ENCODE measurements around the gene IRAK1.
A peak's percentile ranks its signal among the peaks of the same experiment; 100 is the strongest.

Gene IRAK1

DNA sequence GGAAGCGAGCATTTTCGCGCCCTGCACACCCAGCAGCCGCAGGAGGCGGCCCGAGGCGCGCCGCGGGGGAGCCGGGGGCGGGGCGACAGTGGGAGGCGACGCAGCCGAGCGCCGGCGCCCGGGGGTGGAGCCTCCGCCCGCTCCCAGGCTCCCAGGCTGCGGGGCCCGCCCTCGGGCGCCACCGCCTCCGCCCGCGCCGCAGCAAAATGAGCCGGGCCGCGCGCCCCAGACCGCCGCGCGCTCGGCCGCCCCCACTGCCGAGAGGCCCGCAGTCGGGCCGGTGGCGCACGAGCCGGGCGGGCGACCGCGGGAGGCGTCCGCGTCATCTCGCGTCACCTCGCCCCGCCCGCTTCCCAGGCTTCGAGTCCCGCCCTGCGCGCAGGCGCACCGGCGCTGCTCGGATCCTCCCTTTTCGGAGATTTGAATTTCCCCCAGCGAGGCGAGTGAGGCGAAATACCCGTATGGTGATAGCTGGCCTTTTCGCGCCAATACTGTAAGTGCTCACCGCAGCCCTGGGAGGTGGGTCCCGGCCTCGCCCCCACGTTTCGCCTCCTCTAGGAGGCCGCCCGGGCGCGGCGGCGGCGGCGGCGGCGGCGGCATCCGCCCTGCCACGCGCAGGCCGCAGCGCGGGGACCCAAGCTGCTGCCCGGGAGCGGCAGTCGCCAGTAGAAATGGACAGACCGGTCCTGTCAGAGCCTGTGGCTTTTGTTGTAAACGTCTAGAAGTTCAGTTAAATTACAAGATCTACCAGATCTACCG is 47.2 kb downstream of the IRAK1 start, which contains the start of gene TMEM187 (continued):
- TF ChIP-seq GLIS1 (tag by site-specific recombination; IDR thresholded peaks at IDR 0.05) (peak; percentile 89), ZNF629 (tag by site-specific recombination; IDR thresholded peaks at IDR 0.05) (no peak), ZNF350 (tag by site-specific recombination; IDR thresholded peaks at IDR 0.05) (no peak), ZNF670 (tag by site-specific recombination; IDR thresholded peaks at IDR 0.05; ENCODE audit: low read depth) (no peak), KLF9 (tag by site-specific recombination; IDR thresholded peaks at IDR 0.05; ENCODE audit: low read depth) (0 out of 2 replicates have a peak, but pooled peaks have one; percentile 18), KLF7 (tag by site-specific recombination; IDR thresholded peaks at IDR 0.05; ENCODE audit: borderline replicate concordance) (no peak; the same call in 1 of the 2 replicates), IKZF3 (tag by site-specific recombination; IDR thresholded peaks at IDR 0.05) (0 out of 2 replicates have a peak, but pooled peaks have one; percentile 21), BCL11A (tag by site-specific recombination; IDR thresholded peaks at IDR 0.05; ENCODE audit: low read depth) (no peak), ZNF785 (tag by site-specific recombination; IDR thresholded peaks at IDR 0.05) (no peak), MEIS1 (CRISPR knock-in tag; IDR thresholded peaks at IDR 0.05; ENCODE audit: borderline replicate concordance) (0 out of 2 replicates have a peak, but pooled peaks have one; percentile 41), SCRT1 (tag by site-specific recombination; IDR thresholded peaks at IDR 0.05; ENCODE audit: borderline replicate concordance) (no peak), SP7 (tag by site-specific recombination; IDR thresholded peaks at IDR 0.05) (0 out of 2 replicates have a peak, but pooled peaks have one; percentile 3), ZIC2 (tag by site-specific recombination; IDR thresholded peaks at IDR 0.05) (no peak), ZNF426 (tag by site-specific recombination; IDR thresholded peaks at IDR 0.05) (no peak), ZNF792 (tag by site-specific recombination; IDR thresholded peaks at IDR 0.05) (no peak), ZNF660 (tag by site-specific recombination; IDR thresholded peaks at IDR 0.05) (peak; percentile 56; the same call in 1 of the 2 replicates), ZNF174 (tag by site-specific recombination; IDR thresholded peaks at IDR 0.05) (no peak), ZNF211 (tag by site-specific recombination; IDR thresholded peaks at IDR 0.05; ENCODE audit: low read depth) (no peak), GLIS2 (tag by site-specific recombination; IDR thresholded peaks at IDR 0.05) (peak; percentile 13), ZNF510 (tag by site-specific recombination; IDR thresholded peaks at IDR 0.05; ENCODE audit: insufficient replicate concordance) (no peak), KLF10 (tag by site-specific recombination; IDR thresholded peaks at IDR 0.05) (peak; percentile 38; the same call in 1 of the 2 replicates), ZFP3 (tag by site-specific recombination; IDR thresholded peaks at IDR 0.05; ENCODE audit: low read depth) (no peak), ZNF37A (tag by site-specific recombination; IDR thresholded peaks at IDR 0.05) (peak; percentile 71), ZNF366 (tag by site-specific recombination; conservative IDR thresholded peaks at IDR 0.05) (no peak), ZFP69B (tag by site-specific recombination; IDR thresholded peaks at IDR 0.05) (peak; percentile 96), SP3 (tag by site-specific recombination; IDR thresholded peaks at IDR 0.05) (peak; percentile 42), FEZF1 (tag by site-specific recombination; IDR thresholded peaks at IDR 0.05) (peak; percentile 80), ZNF561 (tag by site-specific recombination; IDR thresholded peaks at IDR 0.05; ENCODE audit: borderline replicate concordance) (peak; percentile 64; the same call in 1 of the 2 replicates)
- TF ChIP-seq, protein P1, sequence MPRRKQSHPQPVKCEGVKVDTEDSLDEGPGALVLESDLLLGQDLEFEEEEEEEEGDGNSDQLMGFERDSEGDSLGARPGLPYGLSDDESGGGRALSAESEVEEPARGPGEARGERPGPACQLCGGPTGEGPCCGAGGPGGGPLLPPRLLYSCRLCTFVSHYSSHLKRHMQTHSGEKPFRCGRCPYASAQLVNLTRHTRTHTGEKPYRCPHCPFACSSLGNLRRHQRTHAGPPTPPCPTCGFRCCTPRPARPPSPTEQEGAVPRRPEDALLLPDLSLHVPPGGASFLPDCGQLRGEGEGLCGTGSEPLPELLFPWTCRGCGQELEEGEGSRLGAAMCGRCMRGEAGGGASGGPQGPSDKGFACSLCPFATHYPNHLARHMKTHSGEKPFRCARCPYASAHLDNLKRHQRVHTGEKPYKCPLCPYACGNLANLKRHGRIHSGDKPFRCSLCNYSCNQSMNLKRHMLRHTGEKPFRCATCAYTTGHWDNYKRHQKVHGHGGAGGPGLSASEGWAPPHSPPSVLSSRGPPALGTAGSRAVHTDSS (tag by site-specific recombination; IDR thresholded peaks at IDR 0.05): no peak
- TF ChIP-seq, protein P2, sequence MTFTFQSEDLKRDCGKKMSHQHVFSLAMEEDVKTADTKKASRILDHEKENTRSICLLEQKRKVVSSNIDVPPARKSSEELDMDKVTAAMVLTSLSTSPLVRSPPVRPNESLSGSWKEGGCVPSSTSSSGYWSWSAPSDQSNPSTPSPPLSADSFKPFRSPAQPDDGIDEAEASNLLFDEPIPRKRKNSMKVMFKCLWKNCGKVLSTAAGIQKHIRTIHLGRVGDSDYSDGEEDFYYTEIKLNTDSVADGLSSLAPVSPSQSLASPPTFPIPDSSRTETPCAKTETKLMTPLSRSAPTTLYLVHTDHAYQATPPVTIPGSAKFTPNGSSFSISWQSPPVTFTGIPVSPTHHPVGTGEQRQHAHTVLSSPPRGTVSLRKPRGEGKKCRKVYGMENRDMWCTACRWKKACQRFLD (tag by site-specific recombination; IDR thresholded peaks at IDR 0.05): no peak
- TF ChIP-seq, protein P3, sequence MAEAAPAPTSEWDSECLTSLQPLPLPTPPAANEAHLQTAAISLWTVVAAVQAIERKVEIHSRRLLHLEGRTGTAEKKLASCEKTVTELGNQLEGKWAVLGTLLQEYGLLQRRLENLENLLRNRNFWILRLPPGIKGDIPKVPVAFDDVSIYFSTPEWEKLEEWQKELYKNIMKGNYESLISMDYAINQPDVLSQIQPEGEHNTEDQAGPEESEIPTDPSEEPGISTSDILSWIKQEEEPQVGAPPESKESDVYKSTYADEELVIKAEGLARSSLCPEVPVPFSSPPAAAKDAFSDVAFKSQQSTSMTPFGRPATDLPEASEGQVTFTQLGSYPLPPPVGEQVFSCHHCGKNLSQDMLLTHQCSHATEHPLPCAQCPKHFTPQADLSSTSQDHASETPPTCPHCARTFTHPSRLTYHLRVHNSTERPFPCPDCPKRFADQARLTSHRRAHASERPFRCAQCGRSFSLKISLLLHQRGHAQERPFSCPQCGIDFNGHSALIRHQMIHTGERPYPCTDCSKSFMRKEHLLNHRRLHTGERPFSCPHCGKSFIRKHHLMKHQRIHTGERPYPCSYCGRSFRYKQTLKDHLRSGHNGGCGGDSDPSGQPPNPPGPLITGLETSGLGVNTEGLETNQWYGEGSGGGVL (tag by site-specific recombination; IDR thresholded peaks at IDR 0.05): peak; percentile 50
- TF ChIP-seq, protein P4, sequence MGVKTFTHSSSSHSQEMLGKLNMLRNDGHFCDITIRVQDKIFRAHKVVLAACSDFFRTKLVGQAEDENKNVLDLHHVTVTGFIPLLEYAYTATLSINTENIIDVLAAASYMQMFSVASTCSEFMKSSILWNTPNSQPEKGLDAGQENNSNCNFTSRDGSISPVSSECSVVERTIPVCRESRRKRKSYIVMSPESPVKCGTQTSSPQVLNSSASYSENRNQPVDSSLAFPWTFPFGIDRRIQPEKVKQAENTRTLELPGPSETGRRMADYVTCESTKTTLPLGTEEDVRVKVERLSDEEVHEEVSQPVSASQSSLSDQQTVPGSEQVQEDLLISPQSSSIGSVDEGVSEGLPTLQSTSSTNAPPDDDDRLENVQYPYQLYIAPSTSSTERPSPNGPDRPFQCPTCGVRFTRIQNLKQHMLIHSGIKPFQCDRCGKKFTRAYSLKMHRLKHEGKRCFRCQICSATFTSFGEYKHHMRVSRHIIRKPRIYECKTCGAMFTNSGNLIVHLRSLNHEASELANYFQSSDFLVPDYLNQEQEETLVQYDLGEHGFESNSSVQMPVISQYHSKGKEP (tag by site-specific recombination; IDR thresholded peaks at IDR 0.05): peak; percentile 78; the same call in 1 of the 2 replicates
